ENCODE measurements around the gene ANKLE1.

The ANKLE1 gene

GRCh38 chr19:17248011-17248776 lies 33.5 kb upstream of the ANKLE1 start:
- DNase-seq (ENCODE audit: low spot score), result no peak
- no peak for TF ChIP-seq CTCF (IDR thresholded peaks at IDR 0.05; ENCODE audit: borderline replicate concordance, control extremely low read depth, extremely low read depth, insufficient read depth, missing control alignments)
- in situ Hi-C loops (cut with MboI; ENCODE audit: low sequenced_read_pairs, unreplicated experiment), result loop anchor here (25.0 kb wide), 1 partner anchor 186 kb away; no protein-coding TSS in a partner anchor

GRCh38 chr19:17249887-17250548 lies 31.7 kb upstream of the ANKLE1 start:
- no peak for DNase-seq (ENCODE audit: low spot score)
- TF ChIP-seq CTCF (IDR thresholded peaks at IDR 0.05; ENCODE audit: borderline replicate concordance, control extremely low read depth, extremely low read depth, insufficient read depth, missing control alignments), result no peak
- in situ Hi-C loops (cut with MboI; ENCODE audit: low sequenced_read_pairs, unreplicated experiment), result loop anchor here (25.0 kb wide), 1 partner anchor 188 kb away; no protein-coding TSS in a partner anchor

GRCh38 chr19:17254636-17255035 lies 27.1 kb upstream of the ANKLE1 start:
- TF ChIP-seq CTCF (IDR thresholded peaks at IDR 0.05; ENCODE audit: borderline replicate concordance, control extremely low read depth, extremely low read depth, insufficient read depth, missing control alignments), result no peak
- no peak for DNase-seq (ENCODE audit: low spot score)
- in situ Hi-C loops (cut with MboI; ENCODE audit: low sequenced_read_pairs, unreplicated experiment), result no loop called here

- no peak for TF ChIP-seq CTCF (IDR thresholded peaks at IDR 0.05; ENCODE audit: borderline replicate concordance, control extremely low read depth, extremely low read depth, insufficient read depth, missing control alignments)
- in situ Hi-C loops (cut with MboI; ENCODE audit: low sequenced_read_pairs, unreplicated experiment), result no loop called here
- DNase-seq (ENCODE audit: low spot score), result no peak
Observed at GRCh38 chr19:17255150-17255621, 26.5 kb upstream of the ANKLE1 start.

GRCh38 chr19:17256130-17256529 lies 25.6 kb upstream of the ANKLE1 start:
- DNase-seq (ENCODE audit: low spot score), result no peak
- TF ChIP-seq CTCF (IDR thresholded peaks at IDR 0.05; ENCODE audit: borderline replicate concordance, control extremely low read depth, extremely low read depth, insufficient read depth, missing control alignments), result no peak
- in situ Hi-C loops (cut with MboI; ENCODE audit: low sequenced_read_pairs, unreplicated experiment), result no loop called here

GRCh38 chr19:17259118-17259780 lies 22.5 kb upstream of the ANKLE1 start:
- no peak for TF ChIP-seq CTCF (IDR thresholded peaks at IDR 0.05; ENCODE audit: borderline replicate concordance, control extremely low read depth, extremely low read depth, insufficient read depth, missing control alignments)
- in situ Hi-C loops (cut with MboI; ENCODE audit: low sequenced_read_pairs, unreplicated experiment), result no loop called here
- no peak for DNase-seq (ENCODE audit: low spot score)
